Measurements from ENCODE around the gene TCP11.

The TCP11 gene

DNA sequence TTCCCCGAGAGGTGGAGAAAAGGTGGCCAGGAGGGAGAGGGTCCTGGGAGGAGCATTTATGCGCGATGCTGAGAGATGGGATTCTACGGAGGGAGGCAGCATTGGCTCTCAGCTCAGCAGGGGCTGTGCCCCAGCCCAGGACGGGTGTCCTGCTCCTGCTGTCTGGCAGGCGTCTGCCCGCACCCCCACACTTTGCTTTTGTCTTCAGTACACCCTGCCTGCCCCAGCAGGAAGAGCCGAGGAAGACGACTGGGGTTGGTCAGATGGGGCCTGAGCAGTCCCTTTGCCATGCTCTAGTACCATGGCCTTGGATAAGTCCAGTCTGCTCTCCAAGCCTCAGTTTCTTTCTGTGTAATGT, 68.5 kb downstream of the TCP11 start:
- no peak overlapping the region for H3K27ac ChIP-seq
- TF ChIP-seq, protein P1, sequence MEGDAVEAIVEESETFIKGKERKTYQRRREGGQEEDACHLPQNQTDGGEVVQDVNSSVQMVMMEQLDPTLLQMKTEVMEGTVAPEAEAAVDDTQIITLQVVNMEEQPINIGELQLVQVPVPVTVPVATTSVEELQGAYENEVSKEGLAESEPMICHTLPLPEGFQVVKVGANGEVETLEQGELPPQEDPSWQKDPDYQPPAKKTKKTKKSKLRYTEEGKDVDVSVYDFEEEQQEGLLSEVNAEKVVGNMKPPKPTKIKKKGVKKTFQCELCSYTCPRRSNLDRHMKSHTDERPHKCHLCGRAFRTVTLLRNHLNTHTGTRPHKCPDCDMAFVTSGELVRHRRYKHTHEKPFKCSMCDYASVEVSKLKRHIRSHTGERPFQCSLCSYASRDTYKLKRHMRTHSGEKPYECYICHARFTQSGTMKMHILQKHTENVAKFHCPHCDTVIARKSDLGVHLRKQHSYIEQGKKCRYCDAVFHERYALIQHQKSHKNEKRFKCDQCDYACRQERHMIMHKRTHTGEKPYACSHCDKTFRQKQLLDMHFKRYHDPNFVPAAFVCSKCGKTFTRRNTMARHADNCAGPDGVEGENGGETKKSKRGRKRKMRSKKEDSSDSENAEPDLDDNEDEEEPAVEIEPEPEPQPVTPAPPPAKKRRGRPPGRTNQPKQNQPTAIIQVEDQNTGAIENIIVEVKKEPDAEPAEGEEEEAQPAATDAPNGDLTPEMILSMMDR (conservative IDR thresholded peaks at IDR 0.05) = no peak

DNA sequence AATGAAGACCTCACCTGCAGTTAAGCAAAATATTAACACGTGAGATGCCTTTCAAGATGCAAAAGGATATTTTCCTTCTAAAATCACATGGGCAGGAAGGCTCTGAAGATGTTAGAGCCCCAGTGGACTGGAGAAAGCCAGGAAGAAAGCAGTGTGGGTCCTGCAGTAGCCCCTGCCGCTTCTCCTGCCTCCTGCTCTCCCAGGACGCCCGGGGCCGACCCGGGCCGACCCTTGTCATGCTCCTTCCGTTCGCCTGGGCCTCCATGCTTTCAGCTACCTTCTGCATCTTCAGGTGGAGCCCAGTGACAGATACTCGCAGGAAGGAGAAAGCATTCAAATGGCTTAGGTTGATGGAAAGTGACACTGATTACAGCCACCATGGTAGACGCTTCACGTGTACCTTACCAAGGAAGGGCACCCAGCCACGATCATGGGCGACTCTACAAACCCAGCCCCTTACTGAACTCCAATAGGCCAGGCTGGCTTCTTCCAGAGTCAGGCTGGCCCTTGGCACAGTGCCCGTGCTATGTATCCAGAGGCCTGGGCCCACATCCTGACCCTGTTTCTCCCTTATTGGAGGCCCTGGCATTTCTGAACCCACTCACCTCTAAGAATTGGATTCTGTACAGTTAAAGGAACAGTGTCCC, 69.0 kb downstream of the TCP11 start:
- H3K27ac ChIP-seq = no peak overlapping the region

DNA sequence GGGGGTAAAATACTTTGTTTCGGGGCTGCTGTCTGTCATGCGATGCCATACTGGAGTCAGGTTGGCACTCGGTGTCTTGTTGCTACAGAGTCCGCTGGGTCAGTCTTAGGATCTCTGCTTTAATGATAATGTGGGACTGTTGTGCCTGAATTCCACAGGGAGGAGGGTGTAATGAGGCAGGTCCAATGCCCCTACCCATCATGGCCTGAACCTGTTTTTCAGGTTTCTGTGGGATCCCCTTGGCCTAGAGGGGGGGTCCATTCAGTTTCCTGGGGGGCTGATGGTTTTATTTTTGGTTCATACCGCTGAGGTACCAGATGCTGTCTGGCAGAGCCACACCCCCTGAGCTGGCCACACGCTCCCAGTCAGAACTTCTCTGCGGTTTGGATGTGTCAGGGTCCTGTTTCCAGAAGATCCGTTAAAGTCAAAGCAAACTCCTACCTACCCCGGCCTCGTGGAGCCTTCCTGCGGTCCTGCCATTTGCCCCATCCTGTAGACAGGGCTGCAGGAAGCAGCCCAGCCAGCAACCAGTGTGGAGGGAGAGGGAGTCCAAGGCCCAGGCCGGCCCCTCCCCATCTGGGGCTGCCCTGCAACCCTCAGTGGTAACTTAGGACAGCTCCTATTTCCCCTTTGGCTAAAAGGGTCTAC, 69.7 kb downstream of the TCP11 start:
- no peak overlapping the region for H3K27ac ChIP-seq

More for the DNA sequence above, 69.0 kb downstream of the TCP11 start:
- TF ChIP-seq, protein P1 (conservative IDR thresholded peaks at IDR 0.05) = no peak

DNA sequence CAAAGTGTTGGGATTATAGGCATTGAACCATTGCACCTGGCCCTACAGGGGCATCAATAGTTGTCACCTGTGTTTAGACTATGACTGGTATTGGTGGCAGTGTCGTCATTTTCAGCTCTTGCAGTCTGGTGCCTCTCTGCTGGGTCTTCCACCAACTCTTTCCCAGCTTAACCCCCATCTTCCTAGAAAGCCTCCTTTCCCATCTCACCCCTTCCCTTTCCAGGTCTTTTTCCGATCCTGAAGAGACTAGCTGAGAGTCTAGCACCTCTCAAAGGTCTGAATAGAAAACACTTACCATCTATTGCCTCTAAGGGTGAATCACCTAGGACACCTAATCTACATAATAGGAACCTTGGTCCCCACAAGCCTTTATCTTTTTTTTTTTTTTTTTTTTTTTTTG, 71.0 kb downstream of the TCP11 start:
- H3K27ac ChIP-seq = no peak overlapping the region
- TF ChIP-seq, protein P1 (conservative IDR thresholded peaks at IDR 0.05) = no peak

More for the DNA sequence above, 69.7 kb downstream of the TCP11 start:
- TF ChIP-seq, protein P1 (conservative IDR thresholded peaks at IDR 0.05) = no peak

DNA sequence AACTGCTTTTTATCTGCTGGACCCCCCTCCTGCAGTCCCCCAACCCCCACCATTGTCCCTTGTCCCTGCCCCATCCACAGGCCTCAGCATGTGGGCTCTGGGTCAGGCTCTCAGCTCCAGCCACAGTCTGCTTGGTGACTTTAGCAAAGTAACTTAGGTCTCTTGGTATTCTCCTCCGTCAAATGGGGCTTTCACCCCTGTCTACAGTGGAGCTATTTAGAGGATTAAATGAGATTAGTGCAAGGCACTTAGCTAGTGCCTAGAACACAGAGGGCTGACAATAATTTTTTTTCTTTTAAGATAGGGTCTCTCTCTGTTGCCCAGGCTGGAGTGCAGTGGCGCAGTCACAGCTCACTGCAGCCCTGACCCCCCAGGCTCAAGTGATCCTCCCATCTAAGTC, 71.9 kb downstream of the TCP11 start:
- H3K27ac ChIP-seq = no peak overlapping the region
- TF ChIP-seq, protein P1 (conservative IDR thresholded peaks at IDR 0.05) = no peak

DNA sequence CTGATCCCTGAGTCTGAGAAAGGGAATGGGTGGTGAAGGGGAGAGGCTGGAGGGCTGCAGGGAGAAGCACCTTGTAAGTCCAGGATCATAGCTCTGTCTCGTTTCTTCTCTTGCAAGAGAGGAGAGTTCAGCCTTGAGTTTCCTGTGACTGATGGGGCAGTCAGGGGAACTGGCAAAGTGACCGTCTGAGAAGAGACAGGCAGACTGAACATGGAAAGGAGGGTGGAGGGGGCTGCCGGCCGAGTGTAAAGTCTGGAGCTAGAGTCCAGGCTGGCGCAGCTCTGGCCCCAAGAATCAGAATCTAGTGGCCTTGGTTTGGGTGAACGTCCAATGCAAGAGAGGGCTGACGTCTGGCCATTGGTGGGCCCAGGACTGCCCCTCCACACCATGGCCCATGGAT, 72.5 kb downstream of the TCP11 start:
- H3K27ac ChIP-seq = no peak overlapping the region
- TF ChIP-seq, protein P1 (conservative IDR thresholded peaks at IDR 0.05) = no peak

DNA sequence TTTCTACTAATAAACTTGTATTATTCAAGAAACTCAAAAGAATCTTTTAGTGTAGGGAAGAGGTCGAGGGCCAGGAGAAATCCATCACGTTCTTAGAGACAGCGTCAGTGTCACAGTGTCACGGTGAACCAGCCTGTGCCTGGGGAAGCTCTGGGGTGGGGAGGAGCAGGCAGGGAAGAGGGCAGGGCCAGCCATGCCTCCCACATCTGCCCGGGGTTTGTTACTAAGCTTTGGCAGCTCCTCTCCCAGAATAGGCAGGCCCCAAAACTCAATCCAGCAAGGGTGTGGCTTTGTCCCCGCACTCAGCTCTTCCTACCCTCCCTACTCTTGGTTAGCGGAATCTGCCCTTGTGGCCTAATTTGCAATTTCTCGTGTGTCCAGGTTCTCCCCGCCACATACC, 72.9 kb downstream of the TCP11 start:
- H3K27ac ChIP-seq = no peak overlapping the region
- TF ChIP-seq, protein P1 (conservative IDR thresholded peaks at IDR 0.05) = no peak

All from VCaP (cell line).